ENCODE measurements around the gene CCNH.

The CCNH gene

GRCh38 chr5:87412630-87413342 lies at the start of gene CCNH:
TSS of gene CCNH (minus strand) at chr5:87412930. CDS start at chr5:87412794, 136 bp downstream.
- DNase-seq, result peak; percentile 99

DNA sequence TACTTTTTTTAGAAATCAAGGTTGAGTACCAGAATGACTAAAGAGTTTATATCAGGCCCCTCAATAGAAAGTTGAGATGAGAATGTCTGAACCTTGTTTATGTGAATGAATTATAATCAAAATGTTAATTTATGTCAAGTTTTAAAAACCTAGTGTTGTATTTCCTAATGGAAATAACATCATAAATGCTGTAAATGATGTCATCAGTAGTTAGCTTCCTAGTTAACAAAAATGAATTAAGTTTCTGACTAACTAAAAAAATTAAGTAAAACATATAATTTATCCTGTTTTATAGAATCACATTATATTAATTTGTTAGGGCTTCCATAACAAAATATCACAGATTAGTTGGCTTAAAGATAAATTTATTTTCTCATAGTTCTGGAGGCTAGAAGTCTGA lies 45.0 kb upstream of the CCNH start:
- no peak for DNase-seq

DNA sequence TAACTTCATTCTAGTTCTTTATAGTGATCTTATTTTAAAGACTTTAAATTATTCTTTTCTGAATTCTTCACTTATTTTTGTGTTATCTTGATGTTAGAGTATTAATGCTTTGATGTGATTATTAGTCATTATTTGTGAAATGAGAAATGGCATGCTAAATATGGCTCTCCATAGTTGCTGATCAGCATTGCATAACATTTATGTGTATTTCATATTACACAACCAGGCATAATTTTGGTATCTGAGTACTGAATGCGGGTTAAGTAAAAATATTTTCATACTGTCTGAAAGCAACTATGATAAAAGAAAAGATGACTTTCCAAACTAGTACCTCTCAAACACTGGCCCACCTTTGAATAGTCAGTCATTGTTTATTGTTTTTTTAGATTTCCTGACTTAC lies 41.1 kb upstream of the CCNH start:
- no peak for DNase-seq

DNA sequence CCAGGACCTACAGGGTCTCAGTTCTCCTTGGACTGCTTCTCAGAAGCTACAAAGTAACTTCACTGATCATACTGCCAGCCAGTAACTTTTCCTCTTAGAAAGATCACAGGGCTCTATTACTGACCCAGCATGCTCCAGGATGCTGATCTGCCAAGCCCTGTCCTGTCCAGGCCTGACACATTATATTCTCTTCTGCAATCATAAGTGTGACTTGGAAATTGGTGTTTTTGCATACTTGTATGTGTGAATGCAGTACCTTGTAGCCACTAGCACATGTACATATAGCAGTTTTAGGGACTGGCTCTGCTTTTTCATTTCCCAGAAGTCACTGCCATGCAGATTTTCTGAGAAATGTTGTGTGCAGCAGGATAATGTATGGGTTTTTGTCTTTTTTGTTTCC lies 40.1 kb upstream of the CCNH start:
- peak; percentile 1 for DNase-seq

GRCh38 chr5:87442419-87442818 lies 29.7 kb upstream of the CCNH start:
- DNase-seq, result no peak

GRCh38 chr5:87438231-87438630 lies 25.5 kb upstream of the CCNH start:
- no peak for DNase-seq

GRCh38 chr5:87437724-87438123 lies 25.0 kb upstream of the CCNH start:
- DNase-seq, result no peak

GRCh38 chr5:87435144-87435694 lies 22.5 kb upstream of the CCNH start:
- DNase-seq, result no peak

DNA sequence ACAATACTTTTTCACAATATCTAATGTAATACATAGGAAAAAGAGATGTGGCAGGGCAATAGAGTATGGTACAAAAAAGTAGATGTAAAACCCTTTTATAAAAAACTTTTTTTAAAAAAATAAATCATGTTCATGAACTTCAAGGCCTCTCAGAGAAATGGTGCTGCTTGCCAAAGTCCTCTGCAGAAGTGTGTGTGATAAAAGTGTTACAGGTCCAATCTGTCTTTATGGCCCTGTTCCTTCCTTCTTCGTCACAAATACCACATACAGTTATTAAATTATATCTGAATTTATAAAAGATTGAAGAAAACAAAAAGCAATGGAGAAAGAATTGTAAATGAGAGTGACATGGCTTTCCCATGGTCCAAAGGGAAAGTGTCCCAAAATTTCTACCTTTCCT lies 21.7 kb upstream of the CCNH start:
- DNase-seq, result no peak

DNA sequence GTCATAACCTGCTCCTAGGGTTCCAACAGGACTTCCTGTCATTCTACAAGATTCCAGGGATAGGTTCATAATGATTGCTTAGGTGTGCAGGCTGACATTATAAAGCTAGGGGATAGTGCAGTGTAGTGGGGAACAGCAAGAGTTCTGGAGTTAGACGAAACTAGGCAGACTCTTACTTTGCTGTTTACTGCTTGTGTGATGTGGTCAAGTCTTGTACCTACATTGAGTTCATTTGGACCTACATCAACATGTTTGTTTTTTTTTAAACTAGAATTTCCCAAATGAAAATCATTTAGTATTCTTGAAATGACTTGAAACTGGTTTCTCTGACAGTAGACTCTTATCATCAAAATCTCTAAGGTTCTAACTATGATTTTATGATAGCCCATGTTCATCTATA lies 21.2 kb upstream of the CCNH start:
- DNase-seq, result no peak

- no peak for DNase-seq
Observed at GRCh38 chr5:87432460-87432859, 19.7 kb upstream of the CCNH start.

GRCh38 chr5:87430863-87431457 lies 18.2 kb upstream of the CCNH start:
- DNase-seq, result no peak

GRCh38 chr5:87423755-87424154 lies 11.0 kb upstream of the CCNH start:
- no peak for DNase-seq

DNA sequence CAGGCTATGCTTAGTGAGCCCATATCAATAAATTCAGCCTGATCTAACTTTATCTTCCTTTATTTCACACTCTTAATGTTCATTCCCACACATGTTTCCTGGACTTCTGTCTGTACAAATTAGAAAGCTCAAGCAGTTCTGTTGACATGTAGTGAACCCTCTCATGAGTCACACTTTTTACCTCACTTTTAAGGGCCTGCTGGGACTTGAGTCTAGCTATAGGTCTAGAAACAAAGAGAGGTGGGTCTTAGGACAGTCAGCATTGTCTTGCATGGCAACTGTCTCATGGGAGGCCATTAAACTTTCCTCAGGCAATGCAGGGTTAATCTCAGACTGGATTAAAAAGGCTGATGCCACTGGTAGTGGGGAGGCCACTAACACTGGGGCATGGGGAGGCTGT lies 8.6 kb upstream of the CCNH start:
- DNase-seq, result no peak

GRCh38 chr5:87418506-87418905 lies 5.8 kb upstream of the CCNH start:
- DNase-seq, result no peak

DNA sequence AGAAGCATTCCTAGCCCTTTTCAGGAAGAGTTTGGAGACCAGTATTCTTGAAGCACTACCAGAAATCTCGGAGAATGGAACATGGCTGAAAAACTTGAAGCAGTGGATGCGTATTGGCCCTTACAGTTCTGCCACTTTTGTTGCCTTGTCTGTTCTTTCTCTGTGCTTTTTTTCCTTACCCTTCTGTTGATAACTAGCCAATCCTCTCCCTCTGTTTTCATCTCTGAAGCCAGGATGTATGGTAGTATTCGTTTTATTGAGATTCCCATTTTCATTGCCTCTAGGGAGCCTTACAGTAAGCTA lies 564 bp upstream of the CCNH start:
- DNase-seq, result no peak

- DNase-seq, result peak; percentile 25
Observed at GRCh38 chr5:87411973-87412629, 629 bp downstream of the CCNH start.

DNA sequence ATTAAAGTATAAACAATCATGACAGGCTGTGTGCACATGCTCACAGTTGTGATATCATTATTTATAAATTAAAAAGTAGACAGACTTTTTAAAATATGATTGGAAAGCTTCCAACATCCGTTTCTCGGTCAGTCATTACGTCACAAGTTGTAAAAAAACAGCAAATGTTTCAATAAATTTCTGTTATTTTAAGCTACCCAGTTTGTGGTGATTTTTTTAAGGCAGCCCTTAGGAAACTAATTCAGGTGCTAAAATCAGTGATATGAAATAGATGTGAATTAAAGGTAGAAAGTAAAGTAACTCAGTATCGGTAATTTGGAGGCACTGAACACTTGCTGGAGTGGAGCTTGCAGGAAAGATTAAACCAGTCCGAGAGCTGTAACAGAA lies 1.2 kb downstream of the CCNH start:
- DNase-seq, result no peak

DNA sequence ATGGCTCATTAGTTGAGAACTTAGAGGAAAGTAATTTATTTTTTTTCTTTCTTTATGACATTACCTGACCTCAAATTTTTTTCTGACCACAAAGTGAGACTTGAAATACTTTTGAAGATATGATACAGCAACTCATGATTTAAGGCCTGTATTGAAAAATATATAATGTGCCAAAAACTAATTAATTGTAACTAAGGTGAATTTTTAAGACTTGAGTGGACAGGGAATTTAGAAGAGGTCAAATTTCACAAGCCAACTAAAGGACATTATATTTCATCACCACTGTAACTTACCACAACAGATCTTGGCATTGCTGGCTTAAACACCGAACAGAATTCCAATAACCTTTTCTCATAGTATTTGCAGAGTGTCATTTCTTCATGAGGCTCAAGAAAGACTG lies 1.8 kb downstream of the CCNH start:
- no peak for DNase-seq

- DNase-seq, result no peak
Observed at GRCh38 chr5:87408204-87408603, 4.5 kb downstream of the CCNH start.

GRCh38 chr5:87405472-87406155 lies 7.1 kb downstream of the CCNH start:
- no peak for DNase-seq

DNA sequence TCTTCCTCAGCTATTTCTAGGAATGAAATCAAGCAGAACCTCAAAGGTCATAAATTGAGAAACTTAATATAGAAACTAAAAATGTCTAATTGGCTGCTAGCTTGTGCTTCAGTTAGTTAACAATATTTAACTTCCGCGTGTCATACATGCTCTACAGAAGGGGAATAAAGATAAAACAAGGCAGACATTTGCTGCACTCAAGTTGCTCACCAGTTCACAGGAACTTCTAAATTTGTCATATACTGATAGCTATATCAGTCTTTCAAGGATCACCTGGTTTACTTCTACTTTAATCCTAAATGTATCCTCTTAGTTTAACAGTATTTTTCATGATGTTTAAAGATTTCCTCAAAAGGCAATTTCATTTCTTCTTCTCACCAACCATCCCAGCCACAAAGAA lies 8.4 kb downstream of the CCNH start:
- no peak for DNase-seq

GRCh38 chr5:87403899-87404298 lies 8.8 kb downstream of the CCNH start:
- DNase-seq, result no peak

DNA sequence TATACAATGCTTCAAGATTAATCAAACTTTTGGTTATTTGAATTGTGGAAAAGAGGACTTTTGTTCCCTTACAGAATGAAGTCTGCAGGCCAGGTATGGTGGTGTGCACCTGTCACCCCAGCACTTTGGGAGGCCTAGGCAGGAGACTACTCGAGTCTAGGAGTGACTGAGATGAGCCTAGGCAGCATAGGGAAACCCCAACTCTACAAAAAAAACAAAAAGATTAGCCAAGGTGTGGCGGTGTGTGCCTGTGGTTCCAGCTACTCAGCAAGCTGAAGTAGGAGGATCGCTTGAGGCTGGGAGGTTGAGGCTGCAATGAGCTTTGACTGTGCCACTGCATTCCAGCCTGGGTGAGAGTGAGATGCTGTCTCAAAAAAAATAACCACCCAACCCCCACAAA lies 9.3 kb downstream of the CCNH start:
- DNase-seq, result no peak

Data from activated CD4-positive, alpha-beta T cell treated with anti-CD3 and anti-CD28 coated beads, Interleukin-2, amount 50 U/mL, for 16 hours (primary cell).